ENCODE data around the gene L3MBTL2. TPM values are rescaled to one million over a fixed set of nuclear protein-coding genes. Genes with fewer than 3 reads are reported as not detected.
"Not testable (repeated sequence)": the region's sequence is repeated elsewhere in the genome, so short reads cannot be mapped to it uniquely, and the experiment has no call there.

L3MBTL2 gene
- total RNA-seq, 1 experiment from 2014 or later: 33.6 TPM

- Histone ChIP-seq H3K79me2 (ENCODE audit: insufficient read depth, low read length) (no peaks in the 10 kb centered on the region), H3K56ac (ENCODE audit: insufficient read length, low read depth, low read length) (no peak overlapping the region), H3K4me1 (ENCODE audit: insufficient read depth, low read length) (no peaks in the 10 kb centered on the region), H4K5ac (ENCODE audit: insufficient read length, low read depth, low read length) (no peak overlapping the region), H3K27ac (ENCODE audit: insufficient read length, low read depth, low read length) (no peak overlapping the region), H2AFZ (ENCODE audit: low read length) (no peak overlapping the region), H2BK120ac (ENCODE audit: low read depth, low read length, poor library complexity, severe bottlenecking) (no peak overlapping the region), H3K9ac (ENCODE audit: extremely low read depth, insufficient read length, low read length) (no peak overlapping the region), H3K9me3 (ENCODE audit: control insufficient read depth, low read depth, low read length) (no peaks in the 10 kb centered on the region), H4K20me1 (ENCODE audit: control insufficient read depth, insufficient read depth, insufficient read length) (no peaks in the 10 kb centered on the region), H2AK5ac (ENCODE audit: insufficient read length, low read length) (no peak overlapping the region), H3K23ac (ENCODE audit: insufficient read length, low read depth, low read length) (no peak overlapping the region), H3K18ac (ENCODE audit: insufficient read length, low read depth, low read length) (no peak overlapping the region), H4K91ac (ENCODE audit: insufficient read length, low read depth, low read length) (no peak overlapping the region), H3K79me1 (ENCODE audit: insufficient read depth, low read depth, low read length, poor library complexity, severe bottlenecking) (no peaks in the 10 kb centered on the region), H2BK5ac (ENCODE audit: insufficient read length, low read length) (no peak overlapping the region), H3K4me2 (ENCODE audit: insufficient read depth, insufficient read length, low read length) (no peak overlapping the region), H2BK12ac (ENCODE audit: insufficient read length, low read depth, low read length) (no peak overlapping the region), H2BK15ac (ENCODE audit: low read depth, low read length) (no peak overlapping the region), H3K23me2 (ENCODE audit: insufficient read length, low read depth, low read length, poor library complexity, severe bottlenecking) (no peaks in the 10 kb centered on the region), H2BK20ac (ENCODE audit: low read depth, low read length, poor library complexity, severe bottlenecking) (no peak overlapping the region), H3K27me3 (ENCODE audit: insufficient read depth, low read length) (no peaks in the 10 kb centered on the region), H3K14ac (ENCODE audit: insufficient read depth, low read length) (no peak overlapping the region), H3T11ph (ENCODE audit: low read length) (no peak overlapping the region), H3K4ac (ENCODE audit: low read depth, low read length) (no peak overlapping the region), H4K8ac (replicated peaks; ENCODE audit: insufficient read length, low read depth, low read length) (no peak overlapping the region)
- H3K27ac Mint-ChIP-seq: peak overlapping the region; percentile 18 to 88 (median 84); a peak in 4 of 7 replicates
- no peaks in the 10 kb centered on the region for H3K27me3 Mint-ChIP-seq (ENCODE audit: low read depth)
- DNase-seq: no peak
- no CpG with 5 or more reads among the region's 11 CpGs for WGBS (ENCODE audit: extremely low coverage, insufficient read length, low lambda C conversion rate)
- no peak overlapping the region; a peak in 1 of 5 replicates for H3K4me3 Mint-ChIP-seq
- no peak for TF ChIP-seq CTCF (conservative IDR thresholded peaks at IDR 0.05)
- peaks cover 6 to 17% of the 10 kb centered on the region in 2 experiments; a peak in 3 of 4 replicates for H3K4me1 Mint-ChIP-seq
- peaks cover 62 to 98% (median 85%) of the 10 kb centered on the region in 3 experiments for H3K36me3 Mint-ChIP-seq (ENCODE audit: insufficient read depth in 1 of 3, low read depth in 3 of 3)
- no peaks in the 10 kb centered on the region for H3K9me3 Mint-ChIP-seq
Observed at GRCh38 chr22:41257696-41258095, 52.6 kb downstream of the L3MBTL2 start.

DNA sequence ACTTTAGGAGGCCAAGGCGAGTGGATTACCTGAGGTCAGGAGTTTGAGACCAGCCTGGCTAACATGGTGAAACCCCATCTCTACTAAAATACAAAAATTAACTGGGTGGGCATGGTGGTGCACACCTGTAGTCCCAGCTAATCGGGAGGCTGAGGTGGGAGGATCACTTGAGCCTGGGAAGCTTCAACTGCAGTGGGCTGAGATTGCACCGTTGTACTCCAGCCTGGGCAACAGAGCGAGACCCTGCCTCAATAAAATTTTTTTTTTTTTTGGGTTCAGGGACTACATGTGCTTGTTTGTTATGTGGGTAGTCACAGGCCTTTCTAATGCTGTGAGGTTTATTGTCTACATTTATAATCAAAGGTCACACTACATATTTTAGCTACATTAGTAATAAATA, 54.6 kb downstream of the L3MBTL2 start:
- Mint-ChIP-seq H3K4me1 (peaks cover 6 to 17% of the 10 kb centered on the region in 2 experiments; a peak in 3 of 4 replicates), H3K36me3 (ENCODE audit: insufficient read depth in 1 of 3, low read depth in 3 of 3) (peaks cover 65 to 99% (median 96%) of the 10 kb centered on the region in 3 experiments)
- H3K4me2 ChIP-seq (ENCODE audit: insufficient read depth, insufficient read length, low read length); H3K79me1 ChIP-seq (ENCODE audit: insufficient read depth, low read depth, low read length, poor library complexity, severe bottlenecking); H2BK15ac ChIP-seq (ENCODE audit: low read depth, low read length); H3K18ac ChIP-seq (ENCODE audit: insufficient read length, low read depth, low read length); H3K9ac ChIP-seq (ENCODE audit: extremely low read depth, insufficient read length, low read length); H3K23me2 ChIP-seq (ENCODE audit: insufficient read length, low read depth, low read length, poor library complexity, severe bottlenecking); H3K4me3 Mint-ChIP-seq; H3K27me3 Mint-ChIP-seq (ENCODE audit: low read depth); H3K27ac Mint-ChIP-seq; H4K5ac ChIP-seq (ENCODE audit: insufficient read length, low read depth, low read length); H3K23ac ChIP-seq (ENCODE audit: insufficient read length, low read depth, low read length); H3K27ac ChIP-seq (ENCODE audit: insufficient read length, low read depth, low read length); H3T11ph ChIP-seq (ENCODE audit: low read length); H4K91ac ChIP-seq (ENCODE audit: insufficient read length, low read depth, low read length); H4K20me1 ChIP-seq (ENCODE audit: control insufficient read depth, insufficient read depth, insufficient read length); H3K4ac ChIP-seq (ENCODE audit: low read depth, low read length); H2BK5ac ChIP-seq (ENCODE audit: insufficient read length, low read length); H2BK120ac ChIP-seq (ENCODE audit: low read depth, low read length, poor library complexity, severe bottlenecking); H3K27me3 ChIP-seq (ENCODE audit: insufficient read depth, low read length); H3K9me3 ChIP-seq (ENCODE audit: control insufficient read depth, low read depth, low read length); H4K8ac ChIP-seq (replicated peaks; ENCODE audit: insufficient read length, low read depth, low read length); H3K56ac ChIP-seq (ENCODE audit: insufficient read length, low read depth, low read length); H2BK12ac ChIP-seq (ENCODE audit: insufficient read length, low read depth, low read length); H3K79me2 ChIP-seq (ENCODE audit: insufficient read depth, low read length); H3K9me3 Mint-ChIP-seq; H2AFZ ChIP-seq (ENCODE audit: low read length); H2AK5ac ChIP-seq (ENCODE audit: insufficient read length, low read length); H2BK20ac ChIP-seq (ENCODE audit: low read depth, low read length, poor library complexity, severe bottlenecking); DNase-seq; H3K14ac ChIP-seq (ENCODE audit: insufficient read depth, low read length); H3K4me1 ChIP-seq (ENCODE audit: insufficient read depth, low read length): not testable (repeated sequence)
- WGBS (ENCODE audit: extremely low coverage, insufficient read length, low lambda C conversion rate): no CpG with 5 or more reads among the region's 4 CpGs
